K562 (cell line): Measurements from ENCODE around the gene WDR18. TPM values are rescaled to one million over a fixed set of nuclear protein-coding genes. Genes with fewer than 3 reads are reported as not detected.

Experiments used
- CHD4 ChIP-seq: fragments of 200-600 bp; sonication (generic); IDR thresholded peaks from 3 replicates; pipeline ENCODE4 v1.6.1; 2012; ENCODE audit warnings: low read depth, mild to moderate bottlenecking, mixed read lengths, low read length, inconsistent platforms; ENCODE audit not compliant: insufficient read depth, insufficient replicate concordance, poor library complexity, severe bottlenecking
- DMBX1 ChIP-seq: fragments of 250-450 bp; sonication (Bioruptor Pico); IDR thresholded peaks from 2 replicates; pipeline ENCODE4 v1.8.0; 2022; ENCODE audit warnings: inconsistent platforms, mild to moderate bottlenecking, moderate library complexity, borderline replicate concordance
- NCOA4 ChIP-seq: fragments of 450-650 bp; IDR thresholded peaks from 2 replicates; pipeline ENCODE4 v1.6.1; 2018; ENCODE audit warnings: mild to moderate bottlenecking; ENCODE audit not compliant: partially characterized antibody
- NEUROD1 ChIP-seq: fragments of 150-350 bp; IDR thresholded peaks from 2 replicates; pipeline ENCODE4 v1.6.1; 2014; ENCODE audit warnings: borderline replicate concordance, low read length, low read depth; ENCODE audit not compliant: partially characterized antibody
- NFRKB ChIP-seq: fragments of 450-650 bp; IDR thresholded peaks from 2 replicates; pipeline ENCODE4 v1.6.1; 2016; ENCODE audit warnings: low read depth
- POU5F1 ChIP-seq: fragments of 150-350 bp; IDR thresholded peaks from 2 replicates; pipeline ENCODE4 v1.6.1; 2014; ENCODE audit warnings: borderline replicate concordance, low read length, low read depth, mild to moderate bottlenecking; ENCODE audit not compliant: partially characterized antibody
- RFX7 ChIP-seq: fragments of 250-450 bp; sonication (Bioruptor Pico); IDR thresholded peaks from 2 replicates; pipeline ENCODE4 v1.5.1; 2021; ENCODE audit warnings: mild to moderate bottlenecking
- ZEB2 ChIP-seq: fragments of 450-650 bp; IDR thresholded peaks from 2 replicates; pipeline ENCODE4 v1.6.1; 2016
- ZNF124 ChIP-seq: sonication (generic); formaldehyde crosslinking; IDR thresholded peaks from 2 replicates; pipeline ENCODE4 v1.8.1; 2022; ENCODE audit warnings: missing genetic modification reagents
- ZNF668 ChIP-seq: fragments of 250-450 bp; sonication (Bioruptor Pico); IDR thresholded peaks from 2 replicates; pipeline ENCODE4 v1.8.0; 2022; ENCODE audit warnings: mild to moderate bottlenecking, inconsistent platforms
- ZNF764 ChIP-seq: fragments of 250-450 bp; sonication (Bioruptor Pico); IDR thresholded peaks from 2 replicates; pipeline ENCODE4 v1.4.0; 2020; ENCODE audit warnings: low read depth, mild to moderate bottlenecking, moderate library complexity
- polyA plus RNA-seq, 8 experiments: library from polyadenylated mRNA; depleted of rRNA in 4 of 8; stranded (reverse) in 5 of 8; unstranded in 3 of 8; fragments of >200 nt; fragmentation: Nextera tagmentation in 2 of 8; fragmentation: Illumina TruSeq in 1 of 8; extraction: Ambion mirVana in 2 of 8; extraction: Trizol in 1 of 8; gene quantifications; 2 replicates each; pipeline versions ENCODE4 v1.2.1 to v1.2.3, GENCODE V29; 2011 to 2014; ENCODE audit warnings: inconsistent platforms in 1 of 8, missing spikeins in 1 of 8
- total RNA-seq, 7 experiments: library from RNA; depleted of rRNA in 6 of 7; stranded (reverse); fragments of >200 nt in 6 of 7; fragmentation: Illumina TruSeq in 2 of 7; extraction: Trizol in 2 of 7; gene quantifications; 2 replicates each; pipeline versions ENCODE4 v1.2.1 to v1.2.3, GENCODE V29; 2011 to 2021; ENCODE audit warnings: low replicate concordance in 1 of 7
- TF ChIP-seq, protein P1 (sequence below), 2 experiments: fragments of 250-450 bp in 1 of 2; fragments of 450-650 bp in 1 of 2; sonication (Bioruptor Pico) in 1 of 2; IDR thresholded peaks; 2 replicates each; pipeline versions ENCODE4 v1.6.1 to v1.8.0; 2016 to 2021; ENCODE audit warnings: mild to moderate bottlenecking in 2 of 2, moderate library complexity in 2 of 2, missing compliant biosample characterization in 1 of 2, missing genetic modification characterization in 1 of 2
- TF ChIP-seq, protein P2 (sequence below): IDR thresholded peaks from 2 replicates; pipeline ENCODE4 v1.6.1; 2011; ENCODE audit not compliant: insufficient read length; ENCODE audit errors: extremely low read depth
- TF ChIP-seq, protein P3 (sequence below), 2 experiments: fragments of 450-650 bp in 1 of 2; sonication (generic) in 1 of 2; formaldehyde crosslinking in 1 of 2; IDR thresholded peaks in 1 of 2; conservative IDR thresholded peaks in 1 of 2; 2 replicates each; pipeline versions ENCODE4 v1.6.1 to v1.8.1; 2016 to 2023; ENCODE audit warnings: mild to moderate bottlenecking in 2 of 2, moderate library complexity in 2 of 2, inconsistent platforms in 1 of 2, missing genetic modification reagents in 1 of 2
- TF ChIP-seq, protein P4 (sequence below): IDR thresholded peaks from 2 replicates; pipeline ENCODE4 v1.6.1; 2014; ENCODE audit warnings: antibody characterized with exemption
- TF ChIP-seq, protein P5 (sequence below): fragments of 450-650 bp; conservative IDR thresholded peaks from 2 replicates; pipeline ENCODE4 v1.6.1; 2016; ENCODE audit warnings: missing genetic modification characterization, low read depth, mild to moderate bottlenecking, control low read depth, missing compliant biosample characterization

The WDR18 gene
- total and polyA plus RNA-seq, 9 of the 15 experiments (the other 6 are each of a cell fraction or from before 2014, with no cell fraction given): 0.65 to 181 (median 30.1) TPM

DNA sequence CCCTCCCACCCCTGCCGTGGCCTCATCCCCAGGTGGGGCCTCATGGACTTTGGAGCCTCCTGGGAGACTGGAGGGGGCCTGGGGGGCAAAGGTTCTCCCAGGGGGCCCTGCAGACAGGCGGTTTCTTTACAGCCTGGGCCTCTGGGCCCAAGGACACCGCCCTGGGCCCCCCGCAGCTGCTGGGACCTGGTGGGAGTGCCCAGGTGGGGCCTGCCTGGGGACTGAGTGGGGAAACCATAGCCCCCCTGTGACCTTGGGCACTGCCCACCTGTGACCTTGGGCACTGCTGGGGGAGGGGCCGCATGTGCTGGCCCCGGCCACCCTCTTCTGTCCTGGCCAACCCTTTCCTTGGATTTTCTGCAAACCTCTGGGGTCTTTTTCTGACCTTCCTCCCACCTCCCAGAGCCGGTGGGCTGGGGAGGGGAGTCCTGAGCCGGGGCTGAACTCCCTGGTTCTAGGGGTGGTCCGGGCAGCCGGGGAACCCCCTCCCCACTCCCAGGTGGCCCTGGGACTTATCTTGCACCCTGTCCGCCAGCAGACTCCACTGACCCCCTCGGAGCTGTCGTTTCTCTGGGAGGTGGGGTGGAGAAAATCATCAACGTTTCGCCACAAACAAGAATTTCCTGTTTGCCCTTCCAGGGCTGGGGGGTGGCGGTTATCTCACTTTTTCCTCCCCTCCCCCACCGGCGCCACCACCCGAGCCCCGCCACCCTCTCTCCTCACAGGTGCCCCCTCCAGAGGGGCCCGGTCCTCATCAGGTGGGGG lies 31.3 kb upstream of the WDR18 start (continued):
- TF ChIP-seq, protein P1, sequence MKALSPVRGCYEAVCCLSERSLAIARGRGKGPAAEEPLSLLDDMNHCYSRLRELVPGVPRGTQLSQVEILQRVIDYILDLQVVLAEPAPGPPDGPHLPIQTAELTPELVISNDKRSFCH (CRISPR knock-in tag; IDR thresholded peaks at IDR 0.05): no peak
- TF ChIP-seq, protein P1 (tag; IDR thresholded peaks at IDR 0.05): peak; percentile 55; the same call in 1 of the 2 replicates
- TF ChIP-seq ZNF668 (CRISPR knock-in tag) (no peak), NCOA4 (no peak), NEUROD1 (no peak), ZNF124 (CRISPR knock-in tag) (no peak), ZNF764 (no peak), RFX7 (CRISPR knock-in tag) (no peak), NFRKB (peak; percentile 52; the same call in 1 of the 2 replicates), DMBX1 (CRISPR knock-in tag) (peak; percentile 53), CHD4 (no peak), ZEB2 (no peak), POU5F1 (no peak)
- TF ChIP-seq, protein P2, sequence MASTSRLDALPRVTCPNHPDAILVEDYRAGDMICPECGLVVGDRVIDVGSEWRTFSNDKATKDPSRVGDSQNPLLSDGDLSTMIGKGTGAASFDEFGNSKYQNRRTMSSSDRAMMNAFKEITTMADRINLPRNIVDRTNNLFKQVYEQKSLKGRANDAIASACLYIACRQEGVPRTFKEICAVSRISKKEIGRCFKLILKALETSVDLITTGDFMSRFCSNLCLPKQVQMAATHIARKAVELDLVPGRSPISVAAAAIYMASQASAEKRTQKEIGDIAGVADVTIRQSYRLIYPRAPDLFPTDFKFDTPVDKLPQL: no peak
- TF ChIP-seq, protein P3, sequence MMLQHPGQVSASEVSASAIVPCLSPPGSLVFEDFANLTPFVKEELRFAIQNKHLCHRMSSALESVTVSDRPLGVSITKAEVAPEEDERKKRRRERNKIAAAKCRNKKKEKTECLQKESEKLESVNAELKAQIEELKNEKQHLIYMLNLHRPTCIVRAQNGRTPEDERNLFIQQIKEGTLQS (IDR thresholded peaks at IDR 0.05): no peak
- TF ChIP-seq, protein P3 (CRISPR knock-in tag; conservative IDR thresholded peaks at IDR 0.05): no peak
- TF ChIP-seq, protein P4, sequence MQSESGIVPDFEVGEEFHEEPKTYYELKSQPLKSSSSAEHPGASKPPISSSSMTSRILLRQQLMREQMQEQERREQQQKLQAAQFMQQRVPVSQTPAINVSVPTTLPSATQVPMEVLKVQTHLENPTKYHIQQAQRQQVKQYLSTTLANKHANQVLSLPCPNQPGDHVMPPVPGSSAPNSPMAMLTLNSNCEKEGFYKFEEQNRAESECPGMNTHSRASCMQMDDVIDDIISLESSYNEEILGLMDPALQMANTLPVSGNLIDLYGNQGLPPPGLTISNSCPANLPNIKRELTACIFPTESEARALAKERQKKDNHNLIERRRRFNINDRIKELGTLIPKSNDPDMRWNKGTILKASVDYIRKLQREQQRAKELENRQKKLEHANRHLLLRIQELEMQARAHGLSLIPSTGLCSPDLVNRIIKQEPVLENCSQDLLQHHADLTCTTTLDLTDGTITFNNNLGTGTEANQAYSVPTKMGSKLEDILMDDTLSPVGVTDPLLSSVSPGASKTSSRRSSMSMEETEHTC: no peak
- TF ChIP-seq, protein P5, sequence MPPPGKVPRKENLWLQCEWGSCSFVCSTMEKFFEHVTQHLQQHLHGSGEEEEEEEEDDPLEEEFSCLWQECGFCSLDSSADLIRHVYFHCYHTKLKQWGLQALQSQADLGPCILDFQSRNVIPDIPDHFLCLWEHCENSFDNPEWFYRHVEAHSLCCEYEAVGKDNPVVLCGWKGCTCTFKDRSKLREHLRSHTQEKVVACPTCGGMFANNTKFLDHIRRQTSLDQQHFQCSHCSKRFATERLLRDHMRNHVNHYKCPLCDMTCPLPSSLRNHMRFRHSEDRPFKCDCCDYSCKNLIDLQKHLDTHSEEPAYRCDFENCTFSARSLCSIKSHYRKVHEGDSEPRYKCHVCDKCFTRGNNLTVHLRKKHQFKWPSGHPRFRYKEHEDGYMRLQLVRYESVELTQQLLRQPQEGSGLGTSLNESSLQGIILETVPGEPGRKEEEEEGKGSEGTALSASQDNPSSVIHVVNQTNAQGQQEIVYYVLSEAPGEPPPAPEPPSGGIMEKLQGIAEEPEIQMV (tag): no peak
